BLaER1 (cell line): ENCODE measurements around the gene ITFG1.

ENCODE experiments used
- H3K27ac ChIP-seq: shearing (Covaris generic); formaldehyde crosslinking; 2 replicates; pipeline ENCODE4 v1.8.1; 2022
- H3K27me3 ChIP-seq: shearing (Covaris generic); formaldehyde crosslinking; 2 replicates; pipeline ENCODE4 v1.8.1; 2022
- H3K36me3 ChIP-seq: shearing (Covaris generic); formaldehyde crosslinking; 2 replicates; pipeline ENCODE4 v1.8.1; 2022
- H3K4me1 ChIP-seq: shearing (Covaris generic); formaldehyde crosslinking; 2 replicates; pipeline ENCODE4 v1.8.1; 2022
- H3K4me2 ChIP-seq: shearing (Covaris generic); formaldehyde crosslinking; 2 replicates; pipeline ENCODE4 v1.8.1; 2022
- H3K4me3 ChIP-seq: shearing (Covaris generic); formaldehyde crosslinking; 2 replicates; pipeline ENCODE4 v1.8.1; 2022
- H3K9ac ChIP-seq: shearing (Covaris generic); formaldehyde crosslinking; 2 replicates; pipeline ENCODE4 v1.8.1; 2022
- H3K9me3 ChIP-seq: shearing (Covaris generic); formaldehyde crosslinking; 2 replicates; pipeline ENCODE4 v1.8.1; 2022
- H4K20me1 ChIP-seq: shearing (Covaris generic); formaldehyde crosslinking; 2 replicates; pipeline ENCODE4 v1.8.1; 2022
- Cebpa-rat ChIP-seq: shearing (Covaris generic); IDR thresholded peaks from 2 replicates; pipeline ENCODE4 v1.8.1; 2022

The ITFG1 gene

GRCh38 chr16:47134550-47134949 lies 326.3 kb downstream of the ITFG1 start:
- TF ChIP-seq Cebpa-rat = no peak
- Histone ChIP-seq H3K9me3 (0 out of 2 replicates have a peak, but pooled peaks cover 3% of the 10 kb centered on the region), H4K20me1 (peaks cover 62% of the 10 kb centered on the region), H3K27ac (no peak overlapping the region), H3K4me3 (no peak overlapping the region), H3K9ac (no peak overlapping the region), H3K4me2 (no peak overlapping the region), H3K36me3 (no peaks in the 10 kb centered on the region; the same call in 1 of the 2 replicates), H3K4me1 (peaks cover 15% of the 10 kb centered on the region), H3K27me3 (no peaks in the 10 kb centered on the region)

GRCh38 chr16:47132308-47132707 lies 328.6 kb downstream of the ITFG1 start:
- Histone ChIP-seq H3K27ac (no peak overlapping the region), H3K4me2 (no peak overlapping the region), H3K9ac (no peak overlapping the region), H3K9me3 (0 out of 2 replicates have a peak, but pooled peaks cover 3% of the 10 kb centered on the region), H3K27me3 (no peaks in the 10 kb centered on the region), H3K4me3 (no peak overlapping the region), H3K36me3 (peaks cover 4% of the 10 kb centered on the region; the same call in 1 of the 2 replicates), H3K4me1 (peaks cover 8% of the 10 kb centered on the region), H4K20me1 (peaks cover 41% of the 10 kb centered on the region; the same call in 1 of the 2 replicates)
- TF ChIP-seq Cebpa-rat = no peak

- Histone ChIP-seq H3K4me1 (no peaks in the 10 kb centered on the region), H3K4me3 (no peak overlapping the region), H4K20me1 (peaks cover 32% of the 10 kb centered on the region; the same call in 1 of the 2 replicates), H3K9me3 (0 out of 2 replicates have a peak, but pooled peaks cover 3% of the 10 kb centered on the region), H3K27ac (no peak overlapping the region), H3K4me2 (no peak overlapping the region), H3K27me3 (no peaks in the 10 kb centered on the region), H3K36me3 (peaks cover 7% of the 10 kb centered on the region; the same call in 1 of the 2 replicates), H3K9ac (no peak overlapping the region)
- no peak for TF ChIP-seq Cebpa-rat
These were observed 331.0 kb downstream of the ITFG1 start for GRCh38 chr16:47129755-47130435.

- Histone ChIP-seq H3K9me3 (0 out of 2 replicates have a peak, but pooled peaks cover 3% of the 10 kb centered on the region), H3K4me1 (no peaks in the 10 kb centered on the region), H4K20me1 (peaks cover 10% of the 10 kb centered on the region; the same call in 1 of the 2 replicates), H3K4me3 (no peak overlapping the region), H3K27me3 (no peaks in the 10 kb centered on the region), H3K27ac (no peak overlapping the region), H3K4me2 (no peak overlapping the region), H3K9ac (no peak overlapping the region), H3K36me3 (peaks cover 9% of the 10 kb centered on the region; the same call in 1 of the 2 replicates)
- no peak for TF ChIP-seq Cebpa-rat
These were observed 333.3 kb downstream of the ITFG1 start for GRCh38 chr16:47127541-47127940.

GRCh38 chr16:47125757-47126156 lies 335.1 kb downstream of the ITFG1 start:
- H4K20me1 ChIP-seq = no peaks in the 10 kb centered on the region
- peaks cover 23% of the 10 kb centered on the region for H3K36me3 ChIP-seq
- H3K9me3 ChIP-seq = 0 out of 2 replicates have a peak, but pooled peaks cover 3% of the 10 kb centered on the region
- H3K4me2 ChIP-seq = no peak overlapping the region
- no peaks in the 10 kb centered on the region for H3K4me1 ChIP-seq
- H3K9ac ChIP-seq = no peak overlapping the region
- no peak for TF ChIP-seq Cebpa-rat
- no peak overlapping the region for H3K27ac ChIP-seq
- no peak overlapping the region for H3K4me3 ChIP-seq
- no peaks in the 10 kb centered on the region for H3K27me3 ChIP-seq

GRCh38 chr16:47113130-47113529 lies 347.7 kb downstream of the ITFG1 start:
- no peaks in the 10 kb centered on the region for H3K27me3 ChIP-seq
- H4K20me1 ChIP-seq = no peaks in the 10 kb centered on the region
- TF ChIP-seq Cebpa-rat = no peak
- no peak overlapping the region for H3K27ac ChIP-seq
- peaks cover 20% of the 10 kb centered on the region for H3K36me3 ChIP-seq
- no peaks in the 10 kb centered on the region for H3K4me1 ChIP-seq
- no peak overlapping the region for H3K4me3 ChIP-seq
- no peak overlapping the region for H3K9ac ChIP-seq
- H3K4me2 ChIP-seq = no peak overlapping the region
- H3K9me3 ChIP-seq = no peaks in the 10 kb centered on the region

- no peak overlapping the region for H3K4me2 ChIP-seq
- no peaks in the 10 kb centered on the region for H3K27me3 ChIP-seq
- H3K9me3 ChIP-seq = no peaks in the 10 kb centered on the region
- H4K20me1 ChIP-seq = no peaks in the 10 kb centered on the region
- TF ChIP-seq Cebpa-rat = no peak
- H3K27ac ChIP-seq = no peak overlapping the region
- peaks cover 35% of the 10 kb centered on the region for H3K36me3 ChIP-seq
- H3K4me3 ChIP-seq = no peak overlapping the region
- no peak overlapping the region for H3K9ac ChIP-seq
- no peaks in the 10 kb centered on the region for H3K4me1 ChIP-seq
These were observed 349.9 kb downstream of the ITFG1 start for GRCh38 chr16:47110939-47111338.

GRCh38 chr16:47109361-47109760 lies 351.5 kb downstream of the ITFG1 start:
- no peak for TF ChIP-seq Cebpa-rat
- H3K4me2 ChIP-seq = no peak overlapping the region
- H3K36me3 ChIP-seq = peaks cover 37% of the 10 kb centered on the region
- no peaks in the 10 kb centered on the region for H3K4me1 ChIP-seq
- no peaks in the 10 kb centered on the region for H3K9me3 ChIP-seq
- H3K27me3 ChIP-seq = no peaks in the 10 kb centered on the region
- no peak overlapping the region for H3K27ac ChIP-seq
- H3K4me3 ChIP-seq = no peak overlapping the region
- H4K20me1 ChIP-seq = no peaks in the 10 kb centered on the region
- no peak overlapping the region for H3K9ac ChIP-seq
